Calu3 (cell line): ENCODE measurements around the gene ABCC12. TPM values are rescaled to one million over a fixed set of nuclear protein-coding genes. Genes with fewer than 3 reads are reported as not detected.

Source experiments
- Bru-seq: library from RNA; stranded (reverse); fragments of 400-500 nt; gene quantifications from one replicate; lab custom pipeline; 2021; lab: Mats Ljungman, UMichigan
- BruChase-seq, 2 experiments: library from RNA; stranded (reverse); fragments of 400-500 nt; gene quantifications; one replicate each; lab custom pipeline; 2021; lab: Mats Ljungman, UMichigan
- BruUV-seq: library from RNA; stranded (reverse); fragments of 400-500 nt; replicated peaks from 2 replicates; lab custom pipeline; 2021; lab: Mats Ljungman, UMichigan
- CTCF ChIA-PET: fragments of 300-600 bp; sonication (Branson Sonifier 250); formaldehyde crosslinking; loops from one replicate; lab custom pipeline; 2022; ENCODE audit warnings: antibody characterized with exemption; lab: Charles Lee
- DNase-seq: peaks from one replicate; pipeline ENCODE4 v3.0.0; 2022
- H3K27ac Mint-ChIP-seq: one replicate; pipeline ENCODE4 v1.8.0; 2022; ENCODE audit warnings: mixed read lengths; ENCODE audit not compliant: unreplicated experiment
- H3K27me3 Mint-ChIP-seq: one replicate; pipeline ENCODE4 v1.8.0; 2022; ENCODE audit warnings: mixed read lengths; ENCODE audit not compliant: unreplicated experiment
- H3K36me3 Mint-ChIP-seq: one replicate; pipeline ENCODE4 v1.8.0; 2022; ENCODE audit warnings: mild to moderate bottlenecking, moderate library complexity, mixed read lengths; ENCODE audit not compliant: insufficient read depth, unreplicated experiment
- H3K4me1 Mint-ChIP-seq: one replicate; pipeline ENCODE4 v1.8.0; 2022; ENCODE audit warnings: mild to moderate bottlenecking, low read depth, mixed read lengths; ENCODE audit not compliant: unreplicated experiment
- H3K4me3 Mint-ChIP-seq: one replicate; pipeline ENCODE4 v1.8.0; 2022; ENCODE audit warnings: mild to moderate bottlenecking, low read depth, moderate library complexity, mixed read lengths; ENCODE audit not compliant: unreplicated experiment
- H3K9me3 Mint-ChIP-seq: one replicate; pipeline ENCODE4 v1.8.0; 2022; ENCODE audit warnings: low read depth, mixed read lengths; ENCODE audit not compliant: unreplicated experiment
- intact Hi-C: fragments of 100-400 bp; cut with micrococcal nuclease; formaldehyde crosslinking; loops from one replicate; pipeline ENCODE4 v1.10.0; 2022; ENCODE audit not compliant: unreplicated experiment
- long read RNA-seq: library from polyadenylated mRNA; stranded (forward); transcript quantifications from one replicate; pipeline ENCODE4 v2.0.0, GENCODE V29; 2022
- total RNA-seq: library from RNA; stranded (reverse); gene quantifications from 2 replicates; pipeline ENCODE4 v1.2.3, GENCODE V29; 2022
- TF ChIP-seq, protein P1 (sequence below): fragments of 200-600 bp; IDR thresholded peaks from one replicate; pipeline ENCODE4 v1.8.0; 2022; ENCODE audit warnings: antibody characterized with exemption; ENCODE audit not compliant: unreplicated experiment

Gene ABCC12
- total RNA-seq: not detected in 2 replicates
- percentile 3 among the genes with signal in this experiment for Bru-seq, nascent RNA
- not detected for BruChase-seq, experiment 1, labeled RNA remaining after a 6-hour chase
- BruChase-seq, experiment 2, labeled RNA remaining after a 2-hour chase: percentile 1 among the genes with signal in this experiment
- long read RNA-seq: 0 reads

DNA sequence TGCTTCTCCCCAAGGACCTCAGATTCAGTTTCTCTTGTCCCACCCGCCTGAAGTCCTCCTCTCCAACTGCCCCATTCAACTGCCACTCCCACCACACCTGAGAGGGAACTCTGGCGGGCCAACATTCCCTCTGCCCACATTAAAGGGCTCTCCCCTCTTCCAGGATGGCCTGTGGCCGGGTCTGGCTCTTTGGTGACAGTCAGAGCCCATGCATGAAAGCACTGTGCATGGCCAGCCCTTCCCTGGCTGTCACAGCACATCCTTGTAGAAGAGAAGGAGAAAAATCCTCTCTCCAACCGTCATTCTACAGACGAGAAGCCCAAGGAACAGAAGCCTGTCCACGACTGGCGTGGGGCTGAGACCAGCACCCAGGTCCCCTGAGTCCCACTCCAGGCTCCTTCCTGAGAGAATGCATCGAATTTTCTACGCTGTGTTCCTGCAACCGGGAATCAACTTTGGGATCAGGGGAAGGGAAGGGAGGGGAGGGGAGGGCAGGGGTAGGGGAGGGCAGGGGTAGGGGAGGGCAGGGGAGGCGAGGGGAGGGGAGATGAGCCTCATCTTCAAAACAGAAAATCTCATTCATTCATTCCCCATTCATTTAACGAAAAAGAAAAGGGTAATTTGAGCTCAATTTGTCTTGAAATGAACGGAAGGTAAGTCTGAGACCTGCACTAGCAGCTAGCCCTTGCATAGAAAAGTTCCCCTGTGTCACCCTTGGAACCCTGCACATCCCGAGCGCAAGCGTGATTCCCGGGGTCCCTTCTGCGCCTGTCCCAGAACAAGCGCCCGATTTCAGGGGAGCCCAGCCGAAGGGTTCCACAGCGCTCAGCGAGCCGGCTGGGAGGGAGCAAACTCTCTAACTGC is at the start of gene ABCC12:
ABCC12 (minus strand) TSS at position 68 of the 864 bp plus-strand sequence. CDS start 9,569 bp downstream, outside the sequence.
- H3K27me3 Mint-ChIP-seq: peaks cover 4% of the 10 kb centered on the region
- no peak for DNase-seq
- TF ChIP-seq, protein P1, sequence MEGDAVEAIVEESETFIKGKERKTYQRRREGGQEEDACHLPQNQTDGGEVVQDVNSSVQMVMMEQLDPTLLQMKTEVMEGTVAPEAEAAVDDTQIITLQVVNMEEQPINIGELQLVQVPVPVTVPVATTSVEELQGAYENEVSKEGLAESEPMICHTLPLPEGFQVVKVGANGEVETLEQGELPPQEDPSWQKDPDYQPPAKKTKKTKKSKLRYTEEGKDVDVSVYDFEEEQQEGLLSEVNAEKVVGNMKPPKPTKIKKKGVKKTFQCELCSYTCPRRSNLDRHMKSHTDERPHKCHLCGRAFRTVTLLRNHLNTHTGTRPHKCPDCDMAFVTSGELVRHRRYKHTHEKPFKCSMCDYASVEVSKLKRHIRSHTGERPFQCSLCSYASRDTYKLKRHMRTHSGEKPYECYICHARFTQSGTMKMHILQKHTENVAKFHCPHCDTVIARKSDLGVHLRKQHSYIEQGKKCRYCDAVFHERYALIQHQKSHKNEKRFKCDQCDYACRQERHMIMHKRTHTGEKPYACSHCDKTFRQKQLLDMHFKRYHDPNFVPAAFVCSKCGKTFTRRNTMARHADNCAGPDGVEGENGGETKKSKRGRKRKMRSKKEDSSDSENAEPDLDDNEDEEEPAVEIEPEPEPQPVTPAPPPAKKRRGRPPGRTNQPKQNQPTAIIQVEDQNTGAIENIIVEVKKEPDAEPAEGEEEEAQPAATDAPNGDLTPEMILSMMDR: no peak
- CTCF ChIA-PET: interaction anchor here (0.6 to 1.2 kb wide), 5 partner anchors 12 to 1173 kb away, joined by 3 to 11 read pairs (median 4); no protein-coding TSS in a partner anchor
- peaks cover 20% of the 10 kb centered on the region for H3K4me1 Mint-ChIP-seq
- peaks cover 6% of the 10 kb centered on the region for H3K36me3 Mint-ChIP-seq
- H3K4me3 Mint-ChIP-seq: no peak within 1 kb of the TSS
- intact Hi-C loops: loop anchor here (1.0 to 10.0 kb wide), 4 partner anchors 101 to 1137 kb away; partner anchors contain the start of gene NETO2
- H3K27ac Mint-ChIP-seq: no peak within 1 kb of the TSS
- H3K9me3 Mint-ChIP-seq: no peaks in the 10 kb centered on the region
- no TSS peak for BruUV-seq

DNA sequence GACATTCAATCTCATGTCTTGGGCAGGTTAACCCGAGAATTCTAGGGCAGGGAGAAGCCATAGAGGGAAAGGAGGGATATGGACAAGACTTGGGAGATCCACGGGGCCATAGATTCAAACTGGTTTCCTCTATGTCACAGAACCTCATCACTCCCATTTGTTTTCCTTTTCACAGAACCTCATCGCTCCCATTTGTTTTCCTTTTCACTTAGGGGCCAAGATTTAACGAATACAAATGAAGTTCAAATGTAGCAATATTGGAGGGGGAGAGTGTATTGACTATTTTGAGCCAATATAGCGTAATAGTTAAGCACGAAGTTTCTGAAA is 49.0 kb upstream of the ABCC12 start:
- CTCF ChIA-PET: interaction anchor here (1.0 kb wide), 1 partner anchor 12 kb away, joined by 3 read pairs; no protein-coding TSS in a partner anchor
- no TSS peak for BruUV-seq
- Mint-ChIP-seq H3K27ac (no peak overlapping the region), H3K9me3 (no peaks in the 10 kb centered on the region), H3K27me3 (peaks cover 33% of the 10 kb centered on the region), H3K4me1 (peaks cover 22% of the 10 kb centered on the region), H3K36me3 (no peaks in the 10 kb centered on the region), H3K4me3 (no peak overlapping the region)
- DNase-seq: no peak
- intact Hi-C loops: no loop called here
- TF ChIP-seq, protein P1: no peak

DNA sequence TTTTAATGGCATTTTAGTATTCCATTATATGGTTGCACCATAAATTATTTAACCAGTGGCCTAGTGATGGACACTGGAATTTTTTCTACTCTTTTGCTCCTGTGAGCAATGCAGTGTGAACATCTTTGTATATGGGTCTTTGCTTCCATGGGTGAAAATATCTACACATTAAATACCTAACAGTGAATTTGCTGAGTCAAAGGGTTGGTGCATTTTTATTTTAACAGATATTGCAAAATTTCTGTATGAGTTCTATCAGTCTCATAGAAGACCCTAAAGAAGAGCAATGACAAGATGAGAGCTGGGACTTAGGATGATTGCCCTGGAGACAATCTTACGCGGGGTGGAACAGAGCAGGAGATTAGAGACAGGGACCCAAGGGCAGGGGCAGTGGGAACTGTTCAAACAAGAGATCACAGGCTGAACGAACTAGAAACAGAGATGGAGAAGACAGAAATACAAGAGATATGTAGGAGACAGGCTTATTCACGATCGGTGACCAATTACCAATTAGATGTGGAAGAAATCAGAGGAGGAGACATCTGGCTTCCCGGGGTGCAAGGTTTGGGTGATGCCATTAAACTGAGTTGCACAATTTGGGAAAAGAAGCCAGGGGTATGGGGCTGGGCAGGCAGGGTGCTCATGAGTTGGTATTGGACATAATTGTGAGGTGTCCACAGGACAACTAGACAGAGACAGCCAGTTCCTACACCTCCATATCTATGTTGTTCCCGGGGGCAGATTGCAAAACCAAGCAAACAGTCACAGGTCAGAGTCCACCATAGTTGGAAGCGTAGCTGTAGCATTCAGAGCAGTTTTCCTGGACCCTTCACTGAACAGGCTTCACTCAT is 48.4 kb upstream of the ABCC12 start:
- peak; percentile 37 for DNase-seq
- Mint-ChIP-seq H3K36me3 (no peaks in the 10 kb centered on the region), H3K4me3 (no peak overlapping the region), H3K4me1 (peaks cover 22% of the 10 kb centered on the region), H3K9me3 (no peaks in the 10 kb centered on the region), H3K27ac (no peak overlapping the region), H3K27me3 (peaks cover 29% of the 10 kb centered on the region)
- BruUV-seq: no TSS peak
- CTCF ChIA-PET: interaction anchor here (1.0 kb wide), 1 partner anchor 11 kb away, joined by 3 read pairs; no protein-coding TSS in a partner anchor
- TF ChIP-seq, protein P1: no peak
- intact Hi-C loops: no loop called here
